GM21723 (cell line): ENCODE measurements around the gene FOXP2.
"Not testable (repeated sequence)": the region's sequence is repeated elsewhere in the genome, so short reads cannot be mapped to it uniquely, and the experiment has no call there.

Experiments
- ATAC-seq: cut with Tn5 transposase; IDR thresholded peaks from one replicate; pipeline ENCODE4 v1.9.1; 2021; ENCODE audit warnings: mild to moderate bottlenecking, moderate library complexity; ENCODE audit not compliant: unreplicated experiment

The FOXP2 gene

GRCh38 chr7:114414156-114415063 lies at the start of gene FOXP2:
Gene FOXP2 (plus strand): TSS chr7:114414815. CDS start chr7:114426512, 11,697 bp downstream.
- ATAC-seq = no peak

- no peak for ATAC-seq
Measured at GRCh38 chr7:114365791-114366190, 48.8 kb upstream of the FOXP2 start.

- ATAC-seq = no peak
Measured at GRCh38 chr7:114368492-114368891, 46.1 kb upstream of the FOXP2 start.

DNA sequence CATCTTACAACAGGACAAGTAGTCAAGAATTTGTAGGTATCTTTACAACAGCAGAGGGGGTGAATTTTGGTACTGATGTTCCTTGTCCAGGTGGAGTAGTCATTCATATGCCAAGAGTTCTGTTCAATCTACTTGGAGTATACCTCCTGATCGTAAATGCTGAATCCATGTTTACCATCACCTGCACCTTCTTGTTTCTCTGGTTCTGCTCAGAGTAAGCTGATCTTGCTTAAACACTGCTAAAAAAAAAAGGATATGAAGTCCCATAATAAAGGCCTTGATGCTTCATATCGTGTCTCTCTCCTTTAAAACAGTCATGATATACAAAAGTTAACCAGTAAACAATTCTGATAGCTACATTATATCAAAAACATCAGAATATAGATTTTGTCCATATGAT lies 45.3 kb upstream of the FOXP2 start:
- ATAC-seq = no peak

- no peak for ATAC-seq
Measured at GRCh38 chr7:114372619-114373018, 42.0 kb upstream of the FOXP2 start.

DNA sequence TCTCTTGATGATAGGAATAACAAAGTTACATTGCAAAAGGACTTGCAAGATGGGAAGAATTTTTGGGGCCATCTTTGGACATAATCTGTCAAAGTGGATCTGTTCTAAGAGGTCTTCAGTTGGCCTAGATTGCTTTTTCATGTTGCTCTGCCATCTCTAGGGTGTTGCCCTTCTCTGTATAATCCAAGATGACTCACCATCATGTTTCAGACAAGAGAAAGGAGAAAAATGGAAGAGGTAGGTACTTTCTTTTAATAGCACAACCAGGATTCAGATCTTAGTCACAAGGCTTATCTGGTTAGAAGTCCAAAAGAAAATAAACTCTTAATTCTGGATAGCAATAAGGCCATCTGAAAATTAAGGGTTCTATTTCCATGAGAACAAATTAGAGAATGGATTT lies 38.7 kb upstream of the FOXP2 start:
- no peak for ATAC-seq

DNA sequence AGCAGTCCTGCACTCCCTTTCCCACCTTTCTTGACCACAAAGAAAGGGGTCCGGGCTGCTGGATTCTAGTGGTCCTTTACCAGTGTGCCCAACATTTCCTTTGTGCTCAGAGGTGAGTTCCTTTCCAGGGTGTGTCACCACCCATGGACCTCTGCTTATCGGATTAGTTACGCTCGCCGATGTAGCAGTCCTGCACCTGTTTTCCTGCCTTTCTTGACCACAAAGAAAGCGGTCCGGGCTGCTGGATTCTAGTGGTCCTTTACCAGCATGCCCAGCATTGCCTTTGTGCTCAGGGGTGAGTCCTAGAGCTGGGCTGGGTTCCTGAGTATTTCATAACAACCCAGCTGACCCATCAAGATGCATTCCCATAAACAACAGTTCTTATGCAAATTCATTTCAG lies 30.7 kb upstream of the FOXP2 start:
- not testable (repeated sequence) for ATAC-seq

GRCh38 chr7:114384346-114384745 lies 30.3 kb upstream of the FOXP2 start:
- ATAC-seq = not testable (repeated sequence)

DNA sequence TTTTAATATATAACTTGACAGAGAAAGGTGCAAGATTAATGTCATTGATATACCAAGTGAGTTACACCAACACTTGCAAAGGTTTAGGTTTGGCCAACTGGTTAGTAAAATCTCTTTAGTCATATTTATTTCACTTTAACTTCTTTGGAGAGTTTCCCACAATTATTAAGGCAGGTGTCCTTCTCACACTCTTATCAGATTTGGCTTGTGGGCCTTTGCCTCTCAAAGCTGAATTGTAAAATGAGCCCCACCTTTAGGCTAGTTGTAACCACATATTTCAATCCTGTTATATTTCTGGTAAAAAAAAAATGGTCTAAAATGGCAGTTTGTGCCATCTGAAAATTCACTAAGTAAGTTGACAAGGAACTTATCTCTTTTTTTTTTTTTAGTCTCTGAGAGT lies 26.6 kb upstream of the FOXP2 start:
- no peak for ATAC-seq

GRCh38 chr7:114392686-114393085 lies 21.9 kb upstream of the FOXP2 start:
- no peak for ATAC-seq

DNA sequence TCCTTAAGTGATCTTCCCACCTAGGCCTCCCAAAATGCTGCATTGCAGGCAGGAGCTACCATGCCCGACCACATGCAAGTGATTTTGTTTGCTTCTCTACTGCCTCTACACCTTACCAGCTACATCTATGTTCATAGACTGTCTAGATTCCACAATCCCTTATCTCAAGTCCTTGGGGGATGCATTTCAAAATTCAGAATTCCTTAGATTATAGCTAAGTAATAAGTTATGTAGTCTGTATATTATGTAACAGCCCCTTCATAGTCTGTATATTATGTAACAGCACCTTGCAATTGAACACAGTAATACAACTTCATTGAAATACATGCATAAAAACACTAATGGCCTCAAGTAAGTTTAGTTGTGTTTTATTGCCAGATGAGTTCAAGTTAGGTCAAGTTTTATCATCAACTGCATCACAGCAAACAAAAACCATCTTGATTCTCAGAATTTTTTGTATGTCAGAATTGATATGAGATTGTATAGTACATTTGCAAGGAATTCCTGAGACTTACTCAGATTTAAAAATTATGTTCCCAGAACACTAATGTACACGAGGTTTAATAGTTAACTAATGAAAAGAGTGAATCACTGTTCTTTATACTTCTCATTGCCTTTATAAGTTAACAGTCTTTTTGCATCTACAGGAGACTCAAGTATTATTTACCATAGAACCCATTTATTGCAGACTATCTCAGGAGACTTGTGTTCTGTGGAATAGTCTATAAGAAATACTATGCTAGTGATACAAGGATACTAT lies 11.6 kb upstream of the FOXP2 start:
- ATAC-seq = no peak

DNA sequence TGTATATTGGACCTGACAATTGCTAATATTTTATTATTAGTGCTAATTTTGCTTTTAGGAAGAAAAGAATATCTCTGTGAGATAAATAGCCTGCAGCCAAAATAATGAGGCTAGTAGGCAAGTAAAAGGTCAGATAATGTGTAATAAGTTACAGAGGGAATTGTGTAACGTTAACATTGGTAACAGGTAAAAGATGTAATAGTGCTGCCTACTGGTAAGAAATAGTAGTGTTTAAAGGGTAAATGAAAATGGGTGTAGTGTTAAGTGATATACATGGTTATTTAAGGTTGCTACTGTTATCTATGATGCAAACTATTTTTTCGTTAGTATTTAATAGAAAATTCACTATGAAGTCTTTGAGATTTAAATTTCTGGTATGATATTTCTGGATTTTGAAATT lies 9.2 kb upstream of the FOXP2 start:
- ATAC-seq = peak; percentile 84

DNA sequence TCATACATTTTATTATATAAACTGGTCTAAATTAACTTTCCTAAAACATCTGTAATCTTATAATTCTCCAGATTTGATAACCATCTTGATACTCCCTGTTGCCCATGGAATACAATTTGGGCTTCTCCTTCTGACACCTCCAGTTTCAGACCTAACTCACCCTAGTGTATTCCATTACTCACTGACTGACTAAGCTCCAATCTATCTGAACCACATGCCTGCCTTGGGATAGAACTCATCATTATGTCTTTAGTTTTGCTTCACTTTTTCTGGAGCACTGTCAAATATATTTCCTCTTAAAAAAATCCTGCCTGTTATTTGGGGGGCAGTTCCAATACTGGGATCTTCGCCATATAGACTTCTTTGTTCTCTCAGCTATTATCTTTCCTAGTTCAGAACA lies 4.9 kb upstream of the FOXP2 start:
- no peak for ATAC-seq

- ATAC-seq = no peak
Measured at GRCh38 chr7:114412548-114412947, 2.1 kb upstream of the FOXP2 start.

GRCh38 chr7:114413761-114414155 lies 857 bp upstream of the FOXP2 start:
- no peak for ATAC-seq

GRCh38 chr7:114415064-114415989 lies 712 bp downstream of the FOXP2 start:
- ATAC-seq = no peak

GRCh38 chr7:114416129-114416990 lies 1.7 kb downstream of the FOXP2 start:
- no peak for ATAC-seq

- ATAC-seq = no peak
Measured at GRCh38 chr7:114417290-114417689, 2.7 kb downstream of the FOXP2 start.

DNA sequence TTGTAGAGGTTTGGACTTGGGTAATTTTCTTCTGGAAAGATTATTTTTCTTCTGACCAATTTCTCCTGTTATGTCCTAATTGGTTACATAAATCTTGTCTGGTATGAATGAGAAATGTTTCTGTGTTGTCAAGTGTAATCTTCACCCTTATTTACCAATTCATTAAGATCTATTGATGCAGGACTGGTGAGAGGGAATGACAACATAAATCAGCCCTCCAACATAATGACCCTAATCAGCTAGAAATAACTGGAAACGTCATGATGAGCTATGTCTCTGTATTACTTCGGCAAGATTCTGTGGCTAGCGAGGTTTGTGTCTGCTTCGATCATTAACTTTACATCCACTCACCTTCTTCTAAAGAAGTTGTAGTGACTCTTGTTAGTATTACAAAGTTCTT lies 3.5 kb downstream of the FOXP2 start:
- no peak for ATAC-seq
